Parathyroid adenoma (tissue), 2 donors: ENCODE results near the gene ZNF775.
A peak's percentile ranks its signal among the peaks of the same experiment; 100 is the strongest.

ENCODE experiments used
- H2AFZ ChIP-seq: fragments of 300-600 bp; sonication (generic); one replicate; pipeline ENCODE4 v1.7.0; 2017; ENCODE audit warnings: antibody characterized with exemption, mild to moderate bottlenecking
- H3K27ac ChIP-seq: fragments of 300-600 bp; sonication (generic); one replicate; pipeline ENCODE4 v1.7.0; 2017
- H3K27me3 ChIP-seq: fragments of 300-600 bp; sonication (generic); one replicate; pipeline ENCODE4 v1.7.0; 2017; ENCODE audit warnings: low read length; ENCODE audit not compliant: control insufficient read depth, insufficient read depth
- H3K36me3 ChIP-seq: fragments of 300-600 bp; sonication (generic); one replicate; pipeline ENCODE4 v1.7.0; 2017; ENCODE audit warnings: low read length; ENCODE audit not compliant: control insufficient read depth, insufficient read depth
- H3K4me1 ChIP-seq: fragments of 300-600 bp; sonication (generic); one replicate; pipeline ENCODE4 v1.7.0; 2017; ENCODE audit warnings: control low read depth
- H3K4me2 ChIP-seq: fragments of 300-600 bp; sonication (generic); one replicate; pipeline ENCODE4 v1.7.0; 2017; ENCODE audit warnings: low read length
- H3K4me3 ChIP-seq: fragments of 300-600 bp; sonication (generic); one replicate; pipeline ENCODE4 v1.7.0; 2017; ENCODE audit warnings: low read depth, low read length
- H3K79me2 ChIP-seq: fragments of 300-600 bp; sonication (generic); one replicate; pipeline ENCODE4 v1.7.0; 2017; ENCODE audit warnings: control low read depth
- H3K9ac ChIP-seq: fragments of 300-600 bp; sonication (generic); one replicate; pipeline ENCODE4 v1.7.0; 2017; ENCODE audit warnings: mild to moderate bottlenecking
- H3K9me3 ChIP-seq: fragments of 300-600 bp; sonication (generic); one replicate; pipeline ENCODE4 v1.7.0; 2017; ENCODE audit warnings: low read length; ENCODE audit not compliant: control insufficient read depth
- CTCF ChIP-seq: fragments of 300-600 bp; sonication (generic); IDR thresholded peaks from one replicate; pipeline ENCODE4 v1.7.0; 2017; ENCODE audit warnings: antibody characterized with exemption, mild to moderate bottlenecking
- donor health status: primary hyperparathyroidism.

Gene ZNF775

GRCh38 chr7:150407588-150408392, 28.7 kb downstream of the ZNF775 start:
- Histone ChIP-seq H3K36me3 (no peaks in the 10 kb centered on the region), H2AFZ (no peak overlapping the region), H3K9me3 (no peaks in the 10 kb centered on the region), H3K27me3 (no peaks in the 10 kb centered on the region), H3K4me1 (peaks cover 29% of the 10 kb centered on the region), H3K9ac (no peak overlapping the region), H3K79me2 (no peaks in the 10 kb centered on the region), H3K27ac (no peak overlapping the region), H3K4me2 (no peak overlapping the region), H3K4me3 (no peak overlapping the region)
- no peak for TF ChIP-seq CTCF

- no peak overlapping the region for H2AFZ ChIP-seq
- H3K9ac ChIP-seq = no peak overlapping the region
- H3K4me1 ChIP-seq = peaks cover 29% of the 10 kb centered on the region
- H3K4me3 ChIP-seq = no peak overlapping the region
- TF ChIP-seq CTCF = no peak
- no peaks in the 10 kb centered on the region for H3K36me3 ChIP-seq
- H3K4me2 ChIP-seq = no peak overlapping the region
- no peaks in the 10 kb centered on the region for H3K79me2 ChIP-seq
- no peaks in the 10 kb centered on the region for H3K27me3 ChIP-seq
- H3K27ac ChIP-seq = no peak overlapping the region
- H3K9me3 ChIP-seq = no peaks in the 10 kb centered on the region
These were observed 29.5 kb downstream of the ZNF775 start for GRCh38 chr7:150408393-150409299.

- no peak for TF ChIP-seq CTCF
- no peak overlapping the region for H3K27ac ChIP-seq
- H3K4me1 ChIP-seq = peaks cover 26% of the 10 kb centered on the region
- no peaks in the 10 kb centered on the region for H3K9me3 ChIP-seq
- H3K36me3 ChIP-seq = no peaks in the 10 kb centered on the region
- no peaks in the 10 kb centered on the region for H3K27me3 ChIP-seq
- H3K9ac ChIP-seq = no peak overlapping the region
- no peak overlapping the region for H3K4me2 ChIP-seq
- no peak overlapping the region for H2AFZ ChIP-seq
- no peaks in the 10 kb centered on the region for H3K79me2 ChIP-seq
- H3K4me3 ChIP-seq = no peak overlapping the region
These were observed 30.3 kb downstream of the ZNF775 start for GRCh38 chr7:150409300-150410030.

- no peaks in the 10 kb centered on the region for H3K27me3 ChIP-seq
- H3K9ac ChIP-seq = no peak overlapping the region
- no peak overlapping the region for H3K4me2 ChIP-seq
- H3K36me3 ChIP-seq = no peaks in the 10 kb centered on the region
- H3K4me1 ChIP-seq = peaks cover 31% of the 10 kb centered on the region
- H3K79me2 ChIP-seq = no peaks in the 10 kb centered on the region
- no peak overlapping the region for H2AFZ ChIP-seq
- no peak for TF ChIP-seq CTCF
- H3K27ac ChIP-seq = peak overlapping the region; percentile 60
- H3K9me3 ChIP-seq = no peaks in the 10 kb centered on the region
- no peak overlapping the region for H3K4me3 ChIP-seq
These were observed 31.0 kb downstream of the ZNF775 start for GRCh38 chr7:150410131-150410530.
